ENCODE results near the gene ANTXR1. TPM values are rescaled to one million over a fixed set of nuclear protein-coding genes. Genes with fewer than 3 reads are reported as not detected.

Gene ANTXR1
- total RNA-seq (2022) (0.66 and 0.86 TPM in 2 replicates), Bru-seq, nascent RNA (percentile 14 among the genes with signal in this experiment), BruChase-seq, experiment 1, labeled RNA remaining after a 6-hour chase (percentile 12 among the genes with signal in this experiment), BruChase-seq, experiment 2, labeled RNA remaining after a 2-hour chase (percentile 11 among the genes with signal in this experiment)
- long read RNA-seq, partial matches to known transcripts, result 0 of 2 reads
- long read RNA-seq, other reads (novel, unspliced or antisense), result 2 of 2 reads

DNA sequence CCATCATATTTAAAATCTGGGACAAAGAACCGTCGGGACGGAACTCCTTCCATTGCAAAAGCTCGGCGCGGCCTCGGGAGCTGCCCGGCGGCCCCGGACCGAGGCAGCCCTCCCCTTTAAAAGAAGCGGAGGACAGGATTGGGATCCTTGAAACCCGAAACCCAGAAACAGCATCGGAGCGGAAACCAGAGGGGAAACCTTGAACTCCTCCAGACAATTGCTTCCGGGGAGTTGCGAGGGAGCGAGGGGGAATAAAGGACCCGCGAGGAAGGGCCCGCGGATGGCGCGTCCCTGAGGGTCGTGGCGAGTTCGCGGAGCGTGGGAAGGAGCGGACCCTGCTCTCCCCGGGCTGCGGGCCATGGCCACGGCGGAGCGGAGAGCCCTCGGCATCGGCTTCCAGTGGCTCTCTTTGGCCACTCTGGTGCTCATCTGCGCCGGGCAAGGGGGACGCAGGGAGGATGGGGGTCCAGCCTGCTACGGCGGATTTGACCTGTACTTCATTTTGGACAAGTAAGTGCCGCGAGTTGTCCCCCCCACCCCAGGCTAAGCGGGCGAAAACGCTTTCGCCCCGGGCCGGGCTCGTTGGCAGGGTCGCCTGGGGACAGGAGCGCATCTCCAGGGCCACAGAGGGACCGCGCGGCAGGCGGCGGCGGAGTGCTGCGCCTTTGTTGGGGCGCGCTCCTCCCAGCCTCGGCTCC lies at the start of gene ANTXR1:
ANTXR1 (plus strand) TSS at position 38 of the 698 bp plus-strand sequence; CDS start at position 359, 321 bp downstream.
- no peak within 1 kb of the TSS for H3K27ac Mint-ChIP-seq (ENCODE audit: unreplicated experiment)
- H3K4me3 Mint-ChIP-seq (ENCODE audit: low read depth, unreplicated experiment), result peak within 1 kb of the TSS; percentile 69
- intact Hi-C loops (cut with micrococcal nuclease; ENCODE audit: unreplicated experiment), result no loop called here
- peaks cover 90% of the 10 kb centered on the region for H3K27me3 Mint-ChIP-seq (ENCODE audit: unreplicated experiment)
- CTCF ChIA-PET, result interaction anchor here (0.9 kb wide), 1 partner anchor 293 kb away, joined by 5 read pairs; no protein-coding TSS in a partner anchor
- peak; percentile 9 for DNase-seq
- H3K36me3 Mint-ChIP-seq (ENCODE audit: insufficient read depth, unreplicated experiment), result peaks cover 11% of the 10 kb centered on the region
- TF ChIP-seq, protein P1, sequence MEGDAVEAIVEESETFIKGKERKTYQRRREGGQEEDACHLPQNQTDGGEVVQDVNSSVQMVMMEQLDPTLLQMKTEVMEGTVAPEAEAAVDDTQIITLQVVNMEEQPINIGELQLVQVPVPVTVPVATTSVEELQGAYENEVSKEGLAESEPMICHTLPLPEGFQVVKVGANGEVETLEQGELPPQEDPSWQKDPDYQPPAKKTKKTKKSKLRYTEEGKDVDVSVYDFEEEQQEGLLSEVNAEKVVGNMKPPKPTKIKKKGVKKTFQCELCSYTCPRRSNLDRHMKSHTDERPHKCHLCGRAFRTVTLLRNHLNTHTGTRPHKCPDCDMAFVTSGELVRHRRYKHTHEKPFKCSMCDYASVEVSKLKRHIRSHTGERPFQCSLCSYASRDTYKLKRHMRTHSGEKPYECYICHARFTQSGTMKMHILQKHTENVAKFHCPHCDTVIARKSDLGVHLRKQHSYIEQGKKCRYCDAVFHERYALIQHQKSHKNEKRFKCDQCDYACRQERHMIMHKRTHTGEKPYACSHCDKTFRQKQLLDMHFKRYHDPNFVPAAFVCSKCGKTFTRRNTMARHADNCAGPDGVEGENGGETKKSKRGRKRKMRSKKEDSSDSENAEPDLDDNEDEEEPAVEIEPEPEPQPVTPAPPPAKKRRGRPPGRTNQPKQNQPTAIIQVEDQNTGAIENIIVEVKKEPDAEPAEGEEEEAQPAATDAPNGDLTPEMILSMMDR (IDR thresholded peaks at IDR 0.05; ENCODE audit: unreplicated experiment), result no peak
- H3K9me3 Mint-ChIP-seq (ENCODE audit: low read depth, unreplicated experiment), result no peaks in the 10 kb centered on the region
- H3K4me1 Mint-ChIP-seq (ENCODE audit: low read depth, unreplicated experiment), result peaks cover 10% of the 10 kb centered on the region
- no TSS peak for BruUV-seq (replicated peaks)

DNA sequence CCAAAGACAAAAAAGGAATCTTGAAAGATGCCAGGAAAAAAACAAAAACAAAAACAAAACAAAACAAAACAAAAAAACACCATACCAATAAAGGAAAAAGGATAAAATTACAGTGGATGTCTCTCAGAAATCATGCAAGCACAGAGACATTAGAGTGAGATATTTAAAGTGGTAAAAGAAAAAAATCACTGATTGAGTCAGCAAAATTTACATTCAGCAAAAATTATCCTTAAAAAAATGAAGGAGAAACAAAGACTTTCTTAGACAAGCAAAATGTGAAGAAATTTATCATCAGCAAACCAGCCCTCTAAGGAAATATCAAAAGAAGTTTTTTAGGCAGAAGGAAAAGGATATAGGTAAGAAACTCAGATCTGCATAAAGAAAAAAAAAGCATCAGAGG lies 48.7 kb upstream of the ANTXR1 start:
- intact Hi-C loops (cut with micrococcal nuclease; ENCODE audit: unreplicated experiment), result no loop called here
- Mint-ChIP-seq H3K4me1 (ENCODE audit: low read depth, unreplicated experiment) (no peaks in the 10 kb centered on the region), H3K27me3 (ENCODE audit: unreplicated experiment) (peaks cover 34% of the 10 kb centered on the region), H3K27ac (ENCODE audit: unreplicated experiment) (no peak overlapping the region), H3K36me3 (ENCODE audit: insufficient read depth, unreplicated experiment) (no peaks in the 10 kb centered on the region), H3K4me3 (ENCODE audit: low read depth, unreplicated experiment) (no peak overlapping the region), H3K9me3 (ENCODE audit: low read depth, unreplicated experiment) (no peaks in the 10 kb centered on the region)
- CTCF ChIA-PET, result no interaction called here
- no TSS peak for BruUV-seq (replicated peaks)
- no peak for DNase-seq
- TF ChIP-seq, protein P1 (IDR thresholded peaks at IDR 0.05; ENCODE audit: unreplicated experiment), result no peak

DNA sequence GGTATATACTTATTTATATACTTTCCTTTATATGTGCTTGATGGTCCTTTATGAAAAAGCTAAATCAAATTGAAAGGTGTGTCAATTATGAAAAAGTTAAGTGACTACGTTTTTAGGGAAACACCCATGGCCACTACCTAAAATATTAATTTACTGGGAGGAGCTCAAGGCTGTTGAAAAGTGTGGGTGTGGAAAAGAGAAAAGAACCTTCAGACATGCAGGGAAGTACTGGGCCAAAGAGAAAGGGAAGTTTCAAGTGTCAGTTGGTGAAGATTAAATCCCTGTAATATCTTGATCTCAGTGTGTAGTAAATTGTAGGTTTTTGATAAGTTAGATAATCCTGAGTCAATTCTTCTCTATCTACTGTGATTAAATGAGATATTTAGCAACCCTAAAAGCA lies 44.8 kb upstream of the ANTXR1 start:
- TF ChIP-seq, protein P1 (IDR thresholded peaks at IDR 0.05; ENCODE audit: unreplicated experiment), result no peak
- BruUV-seq (replicated peaks), result no TSS peak
- intact Hi-C loops (cut with micrococcal nuclease; ENCODE audit: unreplicated experiment), result no loop called here
- H3K27me3 Mint-ChIP-seq (ENCODE audit: unreplicated experiment), result peaks cover 34% of the 10 kb centered on the region
- H3K4me1 Mint-ChIP-seq (ENCODE audit: low read depth, unreplicated experiment), result no peaks in the 10 kb centered on the region
- CTCF ChIA-PET, result no interaction called here
- no peak for DNase-seq
- H3K4me3 Mint-ChIP-seq (ENCODE audit: low read depth, unreplicated experiment), result no peak overlapping the region
- H3K27ac Mint-ChIP-seq (ENCODE audit: unreplicated experiment), result no peak overlapping the region
- no peaks in the 10 kb centered on the region for H3K9me3 Mint-ChIP-seq (ENCODE audit: low read depth, unreplicated experiment)
- no peaks in the 10 kb centered on the region for H3K36me3 Mint-ChIP-seq (ENCODE audit: insufficient read depth, unreplicated experiment)

DNA sequence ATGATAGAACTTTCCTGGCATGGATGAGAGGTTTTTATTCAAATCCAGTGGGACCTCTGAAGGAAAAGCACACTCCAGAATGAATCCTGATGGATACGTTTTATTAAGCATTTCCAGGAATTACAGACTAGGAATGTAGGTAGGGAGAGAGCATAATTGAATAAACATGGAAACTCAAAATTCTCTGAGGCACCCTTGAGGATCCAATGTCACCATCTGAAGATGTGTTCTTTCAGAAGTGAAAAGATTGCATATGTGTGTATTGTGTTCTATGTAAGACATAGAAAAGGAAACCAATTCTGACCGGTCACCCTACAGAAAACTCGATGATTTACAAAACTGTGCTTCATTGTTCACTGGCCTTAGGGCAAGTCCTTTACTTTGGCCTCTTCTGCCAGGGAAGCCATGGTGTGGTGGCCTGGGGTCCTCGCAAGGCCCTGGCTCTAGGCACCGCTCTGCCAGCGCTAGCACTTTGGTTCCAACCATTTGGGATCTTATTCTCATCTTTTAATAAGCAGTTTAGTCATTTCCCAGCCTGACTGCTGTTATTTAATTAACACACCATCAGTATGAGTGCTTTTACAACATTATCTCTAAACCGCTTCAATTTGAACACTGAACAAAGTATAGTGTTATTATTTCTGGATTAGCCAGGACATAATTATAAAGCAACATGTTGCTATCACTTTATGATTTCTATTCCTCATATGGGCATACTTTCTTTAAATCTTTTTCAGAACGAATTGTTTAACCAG lies 43.1 kb upstream of the ANTXR1 start:
- Mint-ChIP-seq H3K36me3 (ENCODE audit: insufficient read depth, unreplicated experiment) (no peaks in the 10 kb centered on the region), H3K9me3 (ENCODE audit: low read depth, unreplicated experiment) (no peaks in the 10 kb centered on the region), H3K4me3 (ENCODE audit: low read depth, unreplicated experiment) (no peak overlapping the region), H3K27me3 (ENCODE audit: unreplicated experiment) (peaks cover 51% of the 10 kb centered on the region), H3K27ac (ENCODE audit: unreplicated experiment) (no peak overlapping the region), H3K4me1 (ENCODE audit: low read depth, unreplicated experiment) (no peaks in the 10 kb centered on the region)
- intact Hi-C loops (cut with micrococcal nuclease; ENCODE audit: unreplicated experiment), result no loop called here
- CTCF ChIA-PET, result no interaction called here
- TF ChIP-seq, protein P1 (IDR thresholded peaks at IDR 0.05; ENCODE audit: unreplicated experiment), result no peak
- DNase-seq, result no peak
- BruUV-seq (replicated peaks), result no TSS peak

All from Calu3 (cell line).